ENCODE results near the gene FAM163B. TPM values are rescaled to one million over a fixed set of nuclear protein-coding genes. Genes with fewer than 3 reads are reported as not detected.

FAM163B gene
- total and polyA plus RNA-seq, 2 of the 8 experiments (the other 6 are each of a cell fraction or from before 2014, with no cell fraction given): 0.63 to 1.0 TPM

GRCh38 chr9:133537257-133537656 lies 71.9 kb downstream of the FAM163B start (continued):
- TF ChIP-seq CHD7 (IDR thresholded peaks at IDR 0.05; ENCODE audit: insufficient replicate concordance, low read length) (no peak), RXRA (IDR thresholded peaks at IDR 0.05; ENCODE audit: insufficient read depth, low read depth, low read length) (no peak), EP300 (IDR thresholded peaks at IDR 0.05; ENCODE audit: borderline replicate concordance in 1 of 2, low read depth in 2 of 2, low read length in 2 of 2) (no peak), CHD2 (IDR thresholded peaks at IDR 0.05; ENCODE audit: low read length) (no peak), HDAC6 (IDR thresholded peaks at IDR 0.05; ENCODE audit: low read depth, low read length) (no peak)

Data from H1 (cell line).